Breast epithelium (tissue), 4 donors: ENCODE measurements around the gene FAM20C. TPM values are rescaled to one million over a fixed set of nuclear protein-coding genes. Genes with fewer than 3 reads are reported as not detected.

ENCODE experiments used
- DNase-seq, 2 donors: peaks; one replicate each; pipeline ENCODE4 v3.0.0-alpha.2; 2019; ENCODE audit warnings: low spot score in 2 of 2
- H3K27ac ChIP-seq, 2 donors: fragments of 200-600 bp; sonication (generic) in 1 of 2; one replicate each; pipeline ENCODE4 v1.5.1; 2016 to 2019; ENCODE audit warnings: mild to moderate bottlenecking in 1 of 2
- H3K27me3 ChIP-seq, 2 donors: fragments of 200-600 bp; sonication (generic) in 1 of 2; one replicate each; pipeline versions ENCODE4 v1.5.1 to v1.6.0; 2017 to 2019; ENCODE audit warnings: control low read depth in 1 of 2, mild to moderate bottlenecking in 1 of 2
- H3K36me3 ChIP-seq: fragments of 200-600 bp; one replicate; pipeline ENCODE4 v1.5.1; 2019
- H3K4me1 ChIP-seq, 2 donors: fragments of 200-600 bp; sonication (generic); one replicate each; pipeline ENCODE4 v1.5.1; 2016 to 2019; ENCODE audit warnings: control low read depth in 1 of 2
- H3K4me3 ChIP-seq, 3 donors: fragments of 200-600 bp; sonication (generic); 1 replicate in 2 of 3; 2 replicates in 1 of 3; pipeline ENCODE4 v1.5.1; 2016 to 2019; ENCODE audit warnings: mild to moderate bottlenecking in 3 of 3, moderate library complexity in 2 of 3
- H3K9me3 ChIP-seq, 2 donors: fragments of 200-600 bp; sonication (generic) in 1 of 2; one replicate each; pipeline ENCODE4 v1.5.1; 2016 to 2019; ENCODE audit warnings: control low read depth in 1 of 2
- CTCF ChIP-seq, 3 donors: fragments of 450-650 bp; IDR thresholded peaks; one replicate each; pipeline ENCODE4 v1.5.1; 2016 to 2017; ENCODE audit warnings: antibody characterized with exemption in 3 of 3, mild to moderate bottlenecking in 3 of 3, moderate library complexity in 3 of 3
- POLR2A ChIP-seq: fragments of 450-650 bp; IDR thresholded peaks from one replicate; pipeline ENCODE4 v1.6.1; 2016; ENCODE audit warnings: antibody characterized with exemption, mild to moderate bottlenecking, moderate library complexity
- POLR2AphosphoS5 ChIP-seq, 3 donors: sonication (generic); formaldehyde crosslinking; IDR thresholded peaks; one replicate each; pipeline ENCODE4 v1.6.1; 2017; ENCODE audit warnings: antibody characterized with exemption in 3 of 3
- intact Hi-C: fragments of 100-400 bp; cut with DNase I; formaldehyde crosslinking; loops from one replicate; pipeline ENCODE4 v1.15.1; 2023; ENCODE audit warnings: low total_unique reads
- total RNA-seq, 3 donors: library from RNA; depleted of rRNA; stranded (reverse); fragments of >200 nt; gene quantifications; one replicate each; pipeline ENCODE4 v1.1.0, GENCODE V29; 2016

The FAM20C gene
- total RNA-seq, 3 donors from 2014 or later = 30.7 to 73.7 (median 71.0) TPM

GRCh38 chr7:304574-305409 is 112.4 kb downstream of the FAM20C start:
- Histone ChIP-seq H3K36me3 (no peaks in the 10 kb centered on the region), H3K9me3 (no peaks in the 10 kb centered on the region), H3K27me3 (no peaks in the 10 kb centered on the region), H3K27ac (no peak overlapping the region), H3K4me1 (no peaks in the 10 kb centered on the region), H3K4me3 (no peak overlapping the region)
- TF ChIP-seq CTCF (IDR thresholded peaks at IDR 0.05) = no peak
- no peak for TF ChIP-seq POLR2AphosphoS5 (IDR thresholded peaks at IDR 0.05)
- no peak for TF ChIP-seq POLR2A
- DNase-seq = no peak
- intact Hi-C loops = no loop called here

GRCh38 chr7:305410-306151 is 113.2 kb downstream of the FAM20C start:
- H3K27ac ChIP-seq = no peak overlapping the region
- H3K27me3 ChIP-seq = no peaks in the 10 kb centered on the region
- no peaks in the 10 kb centered on the region for H3K36me3 ChIP-seq
- H3K9me3 ChIP-seq = no peaks in the 10 kb centered on the region
- H3K4me1 ChIP-seq = no peaks in the 10 kb centered on the region
- no peak for DNase-seq
- H3K4me3 ChIP-seq = no peak overlapping the region
- intact Hi-C loops = no loop called here
- TF ChIP-seq POLR2A (no peak), CTCF (IDR thresholded peaks at IDR 0.05) (no peak), POLR2AphosphoS5 (IDR thresholded peaks at IDR 0.05) (no peak)

- TF ChIP-seq POLR2A (no peak), POLR2AphosphoS5 (IDR thresholded peaks at IDR 0.05) (no peak), CTCF (IDR thresholded peaks at IDR 0.05) (no peak)
- no peak overlapping the region for H3K4me3 ChIP-seq
- intact Hi-C loops = no loop called here
- H3K9me3 ChIP-seq = no peaks in the 10 kb centered on the region
- H3K4me1 ChIP-seq = no peaks in the 10 kb centered on the region
- no peaks in the 10 kb centered on the region for H3K27me3 ChIP-seq
- no peak overlapping the region for H3K27ac ChIP-seq
- H3K36me3 ChIP-seq = no peaks in the 10 kb centered on the region
- no peak for DNase-seq
Measured at GRCh38 chr7:307970-308369, 115.6 kb downstream of the FAM20C start.

- no peak overlapping the region for H3K4me3 ChIP-seq
- no peak overlapping the region for H3K27ac ChIP-seq
- no peaks in the 10 kb centered on the region for H3K9me3 ChIP-seq
- H3K27me3 ChIP-seq = peaks cover 0 to 4% of the 10 kb centered on the region in 2 donors
- TF ChIP-seq POLR2A = no peak
- TF ChIP-seq POLR2AphosphoS5 (IDR thresholded peaks at IDR 0.05) = no peak
- TF ChIP-seq CTCF (IDR thresholded peaks at IDR 0.05) = no peak
- no peaks in the 10 kb centered on the region for H3K4me1 ChIP-seq
- intact Hi-C loops = no loop called here
- H3K36me3 ChIP-seq = no peaks in the 10 kb centered on the region
- no peak for DNase-seq
Measured at GRCh38 chr7:309586-310228, 117.3 kb downstream of the FAM20C start.

Other genes with a start within 250 kb of the FAM20C start
- not detected for gene FOXL3, start 97.6 kb downstream of the FAM20C start, total RNA-seq